OCI-LY1 (cell line): ENCODE results near the gene HPCAL1.

Experiments used
- H2AFZ ChIP-seq: fragments of 200-600 bp; sonication (generic), shearing (Covaris generic); 2 replicates; pipeline ENCODE4 v1.6.0; 2014; ENCODE audit warnings: antibody characterized with exemption, mild to moderate bottlenecking, low read length
- H3F3A ChIP-seq: fragments of 200-600 bp; sonication (generic), shearing (Covaris generic); 2 replicates; pipeline ENCODE4 v1.6.0; 2014; ENCODE audit warnings: mild to moderate bottlenecking, antibody characterized with exemption, low read length, moderate library complexity; ENCODE audit not compliant: insufficient read depth
- H3K27ac ChIP-seq: fragments of 200-600 bp; sonication (generic); 2 replicates; pipeline ENCODE4 v1.5.1; 2014; ENCODE audit warnings: low read length, mixed run types, mild to moderate bottlenecking, low read depth; ENCODE audit not compliant: poor library complexity, severe bottlenecking
- H3K27me3 ChIP-seq: fragments of 200-600 bp; sonication (generic); 2 replicates; pipeline ENCODE4 v1.6.0; 2014; ENCODE audit warnings: antibody characterized with exemption, mild to moderate bottlenecking, low read length, moderate library complexity; ENCODE audit not compliant: insufficient read depth
- H3K36me3 ChIP-seq: fragments of 200-600 bp; sonication (generic); 2 replicates; pipeline ENCODE4 v1.6.1; 2014; ENCODE audit warnings: mild to moderate bottlenecking, antibody characterized with exemption, low read length, moderate library complexity, mixed read lengths; ENCODE audit not compliant: insufficient read depth
- H3K4me1 ChIP-seq: fragments of 200-600 bp; sonication (generic); 2 replicates; pipeline ENCODE4 v1.5.1; 2014; ENCODE audit warnings: mild to moderate bottlenecking, low read length, moderate library complexity; ENCODE audit not compliant: insufficient read depth, severe bottlenecking
- H3K4me2 ChIP-seq: fragments of 200-600 bp; sonication (generic), shearing (Covaris generic); 2 replicates; pipeline ENCODE4 v1.6.1; 2014; ENCODE audit warnings: low read length
- H3K4me3 ChIP-seq: fragments of 200-600 bp; sonication (generic); 2 replicates; pipeline ENCODE4 v1.5.1; 2014; ENCODE audit warnings: low read length, low read depth, mild to moderate bottlenecking, mixed read lengths; ENCODE audit not compliant: poor library complexity, severe bottlenecking
- H3K79me2 ChIP-seq: fragments of 200-600 bp; shearing (Covaris generic); 2 replicates; pipeline ENCODE4 v1.6.1; 2016; ENCODE audit warnings: mixed run types, low read length, mixed read lengths; ENCODE audit not compliant: insufficient read depth
- H3K9ac ChIP-seq: fragments of 200-600 bp; sonication (generic), shearing (Covaris generic); 2 replicates; pipeline ENCODE4 v1.6.1; 2014; ENCODE audit warnings: mild to moderate bottlenecking, low read length, mixed read lengths
- H3K9me2 ChIP-seq: fragments of 200-600 bp; sonication (generic), shearing (Covaris generic); 2 replicates; pipeline ENCODE4 v1.6.1; 2014; ENCODE audit warnings: low read depth, mild to moderate bottlenecking, low read length, mixed read lengths
- H3K9me3 ChIP-seq: fragments of 200-600 bp; shearing (Covaris generic); 2 replicates; pipeline ENCODE4 v1.6.1; 2014; ENCODE audit warnings: low read length, mixed read lengths
- H4K20me1 ChIP-seq: fragments of 200-600 bp; sonication (generic), shearing (Covaris generic); 2 replicates; pipeline ENCODE4 v1.6.0; 2016; ENCODE audit warnings: mild to moderate bottlenecking, low read length; ENCODE audit not compliant: insufficient read depth
- EZH2 ChIP-seq: fragments of 200-600 bp; sonication (generic), shearing (Covaris generic); IDR thresholded peaks from 2 replicates; pipeline ENCODE4 v1.8.0; 2017; ENCODE audit warnings: borderline replicate concordance, mixed run types, mild to moderate bottlenecking, antibody characterized with exemption, low read length, moderate library complexity, mixed read lengths
- TF ChIP-seq, protein P1 (sequence below): fragments of 200-600 bp; sonication (generic), shearing (Covaris generic); IDR thresholded peaks from 2 replicates; pipeline ENCODE4 v1.5.1; 2017; ENCODE audit warnings: mild to moderate bottlenecking, antibody characterized with exemption, low read length, moderate library complexity, mixed read lengths

HPCAL1 gene

DNA sequence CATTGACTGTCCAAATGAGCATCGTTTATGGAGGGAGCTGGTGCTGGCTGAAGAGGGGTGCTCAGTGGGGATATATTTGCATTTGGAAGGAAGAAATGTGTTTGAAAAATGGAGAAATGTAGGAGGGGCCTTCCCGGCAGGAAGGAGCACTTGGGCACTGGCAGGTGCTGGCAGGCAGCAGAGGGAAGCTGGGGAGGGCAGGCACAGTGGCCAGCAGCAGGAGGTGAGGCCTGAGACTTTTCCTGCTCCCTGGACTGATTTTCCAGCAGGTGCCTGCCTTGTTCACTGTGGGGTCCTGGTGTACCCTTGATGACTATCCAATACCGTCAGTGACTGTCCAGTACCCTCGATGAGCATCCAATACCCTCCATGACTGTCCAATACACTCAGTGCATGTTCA, 20.8 kb upstream of the HPCAL1 start:
- H3K9me3 ChIP-seq: no peaks in the 10 kb centered on the region
- no peaks in the 10 kb centered on the region for H3K36me3 ChIP-seq
- no peak overlapping the region for H3K4me3 ChIP-seq
- H3K27ac ChIP-seq: no peak overlapping the region
- H3K4me2 ChIP-seq: no peak overlapping the region
- H4K20me1 ChIP-seq: no peaks in the 10 kb centered on the region
- peaks cover 16% of the 10 kb centered on the region; the same call in 1 of the 2 replicates for H3K27me3 ChIP-seq
- no peak overlapping the region for H2AFZ ChIP-seq
- TF ChIP-seq, protein P1, sequence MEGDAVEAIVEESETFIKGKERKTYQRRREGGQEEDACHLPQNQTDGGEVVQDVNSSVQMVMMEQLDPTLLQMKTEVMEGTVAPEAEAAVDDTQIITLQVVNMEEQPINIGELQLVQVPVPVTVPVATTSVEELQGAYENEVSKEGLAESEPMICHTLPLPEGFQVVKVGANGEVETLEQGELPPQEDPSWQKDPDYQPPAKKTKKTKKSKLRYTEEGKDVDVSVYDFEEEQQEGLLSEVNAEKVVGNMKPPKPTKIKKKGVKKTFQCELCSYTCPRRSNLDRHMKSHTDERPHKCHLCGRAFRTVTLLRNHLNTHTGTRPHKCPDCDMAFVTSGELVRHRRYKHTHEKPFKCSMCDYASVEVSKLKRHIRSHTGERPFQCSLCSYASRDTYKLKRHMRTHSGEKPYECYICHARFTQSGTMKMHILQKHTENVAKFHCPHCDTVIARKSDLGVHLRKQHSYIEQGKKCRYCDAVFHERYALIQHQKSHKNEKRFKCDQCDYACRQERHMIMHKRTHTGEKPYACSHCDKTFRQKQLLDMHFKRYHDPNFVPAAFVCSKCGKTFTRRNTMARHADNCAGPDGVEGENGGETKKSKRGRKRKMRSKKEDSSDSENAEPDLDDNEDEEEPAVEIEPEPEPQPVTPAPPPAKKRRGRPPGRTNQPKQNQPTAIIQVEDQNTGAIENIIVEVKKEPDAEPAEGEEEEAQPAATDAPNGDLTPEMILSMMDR: no peak
- TF ChIP-seq EZH2: no peak
- no peaks in the 10 kb centered on the region for H3K79me2 ChIP-seq
- no peaks in the 10 kb centered on the region for H3F3A ChIP-seq
- H3K9ac ChIP-seq: no peak overlapping the region
- H3K4me1 ChIP-seq: no peaks in the 10 kb centered on the region
- H3K9me2 ChIP-seq: no peaks in the 10 kb centered on the region

DNA sequence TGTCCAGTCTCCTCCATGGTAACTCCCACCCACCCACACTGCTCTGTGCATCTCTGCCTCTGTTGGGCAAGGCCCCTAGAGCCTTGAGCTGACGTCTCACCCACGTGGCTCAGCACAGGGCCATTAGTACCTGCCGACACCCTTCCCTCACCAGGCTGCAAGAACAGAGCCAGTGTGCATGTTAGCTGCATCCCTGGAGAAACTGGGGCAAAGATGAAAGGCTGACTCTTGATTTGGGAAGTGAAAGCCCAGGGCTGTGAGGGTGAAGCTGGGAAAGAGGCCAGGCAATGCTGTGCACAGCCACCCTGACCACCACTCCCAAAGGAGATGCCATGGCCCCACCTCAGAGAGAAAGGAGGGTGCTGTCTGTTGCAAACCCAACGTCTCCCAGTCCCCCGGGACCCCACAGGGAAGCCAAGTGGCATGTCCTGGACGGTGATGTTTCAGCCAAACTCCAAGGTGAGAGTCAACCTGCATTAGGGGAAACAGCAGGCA, 20.0 kb upstream of the HPCAL1 start:
- Histone ChIP-seq H3K4me2 (no peak overlapping the region), H3K27ac (no peak overlapping the region)

DNA sequence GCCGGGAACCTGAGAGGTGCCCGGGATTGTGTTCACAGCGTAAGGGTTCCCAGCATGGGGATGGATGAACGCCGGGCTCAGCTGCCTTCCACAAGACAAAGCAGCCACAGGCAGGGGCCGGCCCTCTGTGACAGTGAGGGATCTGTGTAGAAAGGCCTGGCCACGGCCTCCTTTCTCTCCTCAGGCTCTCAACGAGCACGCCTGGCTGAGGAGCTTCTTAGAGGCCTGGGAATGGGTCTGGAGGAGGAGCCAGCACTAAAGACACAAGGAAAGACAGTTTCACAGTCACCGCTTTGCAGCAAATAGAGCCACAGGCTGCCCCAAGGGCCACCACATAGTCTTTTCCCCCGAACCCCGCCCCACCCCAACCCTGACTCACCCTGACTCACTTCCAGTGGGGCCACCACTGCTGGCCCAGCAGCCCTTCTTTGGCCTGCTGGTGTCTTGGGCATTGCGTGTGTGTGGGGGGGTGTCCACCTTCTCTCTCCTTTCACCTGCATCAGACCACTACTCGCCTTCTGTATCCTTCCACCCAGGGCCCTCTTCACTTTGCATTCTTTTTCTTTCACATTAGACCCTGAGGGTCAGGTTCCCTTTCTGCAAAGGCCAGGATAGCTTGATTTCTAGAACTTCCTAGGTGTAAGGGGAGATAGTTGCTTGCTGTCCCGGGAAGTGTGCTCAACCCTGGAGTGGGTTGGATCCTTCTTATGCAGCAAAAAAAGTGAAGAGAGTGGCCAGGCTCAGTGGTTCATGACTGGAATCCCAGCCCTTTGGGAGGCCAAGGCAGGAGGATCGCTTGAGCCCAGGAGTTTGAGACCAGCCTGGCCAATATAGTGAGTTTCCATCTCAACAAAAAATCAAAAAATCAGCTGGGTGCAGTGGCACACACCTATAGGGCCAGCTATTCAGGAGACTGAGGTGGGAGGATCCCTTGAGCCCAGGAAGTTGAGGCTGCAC, 19.3 kb upstream of the HPCAL1 start:
- Histone ChIP-seq H2AFZ (no peak overlapping the region), H3K9me2 (no peaks in the 10 kb centered on the region), H3K27ac (no peak overlapping the region), H4K20me1 (no peaks in the 10 kb centered on the region), H3K9me3 (no peaks in the 10 kb centered on the region), H3K79me2 (no peaks in the 10 kb centered on the region), H3K27me3 (peaks cover 10% of the 10 kb centered on the region; the same call in 1 of the 2 replicates), H3K4me3 (no peak overlapping the region), H3K4me2 (no peak overlapping the region), H3K9ac (no peak overlapping the region), H3K4me1 (no peaks in the 10 kb centered on the region), H3F3A (no peaks in the 10 kb centered on the region), H3K36me3 (no peaks in the 10 kb centered on the region)
- no peak for TF ChIP-seq EZH2
- TF ChIP-seq, protein P1: no peak

More for the DNA sequence above, 20.0 kb upstream of the HPCAL1 start:
- H3F3A ChIP-seq: no peaks in the 10 kb centered on the region
- H2AFZ ChIP-seq: no peak overlapping the region
- H3K9ac ChIP-seq: no peak overlapping the region
- no peaks in the 10 kb centered on the region for H3K79me2 ChIP-seq
- H3K4me1 ChIP-seq: no peaks in the 10 kb centered on the region
- no peaks in the 10 kb centered on the region for H3K9me2 ChIP-seq
- no peak overlapping the region for H3K4me3 ChIP-seq
- TF ChIP-seq, protein P1: no peak
- TF ChIP-seq EZH2: no peak
- peaks cover 16% of the 10 kb centered on the region; the same call in 1 of the 2 replicates for H3K27me3 ChIP-seq
- no peaks in the 10 kb centered on the region for H4K20me1 ChIP-seq
- no peaks in the 10 kb centered on the region for H3K9me3 ChIP-seq
- no peaks in the 10 kb centered on the region for H3K36me3 ChIP-seq
